GM12874 (cell line): ENCODE results near the gene LGR4.

Experiments
- TF ChIP-seq, protein P1 (sequence below): IDR thresholded peaks from 2 replicates; pipeline ENCODE4 v1.5.1; 2011; ENCODE audit warnings: low read depth, mild to moderate bottlenecking, control low read depth, low read length, moderate library complexity; ENCODE audit not compliant: insufficient read depth

Gene LGR4

DNA sequence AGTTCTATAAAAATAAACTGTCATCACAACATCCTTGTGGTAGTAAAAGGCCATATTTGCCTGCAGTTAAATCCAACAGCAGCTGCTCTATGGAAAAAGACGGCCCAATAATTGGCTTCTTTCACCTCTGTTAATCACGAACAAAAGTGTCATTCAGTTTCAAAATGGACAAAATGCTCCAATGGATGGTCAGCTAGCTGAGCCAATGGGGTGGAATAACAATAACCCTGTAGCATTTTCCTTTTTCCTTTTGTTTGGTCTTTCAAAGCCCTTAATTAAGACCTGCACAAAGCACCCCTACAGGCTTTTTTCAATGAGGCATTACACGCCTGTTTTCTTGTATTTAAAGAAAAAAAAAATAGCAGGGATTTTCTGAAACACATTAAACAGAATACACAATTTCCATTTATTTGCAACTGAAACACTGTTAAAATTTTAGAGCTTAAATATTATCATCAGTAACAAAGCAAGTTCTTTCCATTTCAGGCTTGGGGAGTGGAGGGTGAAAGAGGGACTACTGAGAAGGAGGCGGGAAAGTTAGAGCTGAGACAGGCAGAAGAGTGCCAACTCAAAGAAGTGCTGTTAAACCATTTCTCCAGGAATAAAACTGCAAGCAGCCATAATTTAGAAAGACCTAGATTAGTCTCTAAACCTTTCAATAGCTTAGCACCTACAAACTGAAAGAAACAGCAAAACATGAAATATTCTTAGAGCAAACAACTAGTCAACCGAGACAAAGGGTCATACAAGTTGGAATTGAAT lies 28.7 kb downstream of the LGR4 start:
- TF ChIP-seq, protein P1, sequence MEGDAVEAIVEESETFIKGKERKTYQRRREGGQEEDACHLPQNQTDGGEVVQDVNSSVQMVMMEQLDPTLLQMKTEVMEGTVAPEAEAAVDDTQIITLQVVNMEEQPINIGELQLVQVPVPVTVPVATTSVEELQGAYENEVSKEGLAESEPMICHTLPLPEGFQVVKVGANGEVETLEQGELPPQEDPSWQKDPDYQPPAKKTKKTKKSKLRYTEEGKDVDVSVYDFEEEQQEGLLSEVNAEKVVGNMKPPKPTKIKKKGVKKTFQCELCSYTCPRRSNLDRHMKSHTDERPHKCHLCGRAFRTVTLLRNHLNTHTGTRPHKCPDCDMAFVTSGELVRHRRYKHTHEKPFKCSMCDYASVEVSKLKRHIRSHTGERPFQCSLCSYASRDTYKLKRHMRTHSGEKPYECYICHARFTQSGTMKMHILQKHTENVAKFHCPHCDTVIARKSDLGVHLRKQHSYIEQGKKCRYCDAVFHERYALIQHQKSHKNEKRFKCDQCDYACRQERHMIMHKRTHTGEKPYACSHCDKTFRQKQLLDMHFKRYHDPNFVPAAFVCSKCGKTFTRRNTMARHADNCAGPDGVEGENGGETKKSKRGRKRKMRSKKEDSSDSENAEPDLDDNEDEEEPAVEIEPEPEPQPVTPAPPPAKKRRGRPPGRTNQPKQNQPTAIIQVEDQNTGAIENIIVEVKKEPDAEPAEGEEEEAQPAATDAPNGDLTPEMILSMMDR: no peak

DNA sequence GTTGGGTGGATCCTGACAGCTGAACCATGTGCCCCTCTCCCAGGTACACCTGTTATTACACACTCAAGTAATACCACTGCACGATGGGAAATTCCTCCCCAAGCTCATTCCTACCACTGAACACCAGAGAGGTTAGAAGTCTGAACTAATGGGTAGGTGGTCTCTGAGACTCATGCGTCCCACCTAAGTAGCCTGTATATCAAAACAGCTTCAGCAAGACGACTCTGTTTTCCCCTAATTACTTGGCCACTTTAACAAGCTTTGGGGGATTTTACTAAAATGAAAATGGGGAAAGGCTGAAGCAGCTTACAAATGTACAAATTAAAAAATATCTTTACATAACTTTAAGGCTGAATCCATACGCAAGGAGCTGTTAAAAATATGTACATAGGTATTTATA lies 29.4 kb downstream of the LGR4 start:
- TF ChIP-seq, protein P1: no peak

DNA sequence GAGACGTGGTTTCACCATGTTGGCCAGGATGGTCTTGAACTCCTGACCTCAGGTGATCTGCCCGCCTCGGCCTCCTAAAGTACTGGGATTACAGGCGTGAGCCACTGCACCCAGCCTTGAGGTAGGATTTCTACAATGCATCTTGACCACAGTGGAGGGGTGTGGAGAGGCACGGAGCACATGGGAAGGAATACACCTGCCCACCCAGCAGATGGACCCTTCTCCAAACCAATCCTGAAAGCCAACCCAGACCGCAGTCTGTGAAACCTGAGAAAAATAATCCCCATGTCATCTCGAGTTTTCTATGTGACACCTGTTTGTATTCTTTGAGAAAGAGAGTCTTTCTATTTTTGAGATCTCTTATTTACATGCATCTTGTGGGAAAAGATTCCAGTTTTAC lies 32.5 kb downstream of the LGR4 start:
- TF ChIP-seq, protein P1: no peak

DNA sequence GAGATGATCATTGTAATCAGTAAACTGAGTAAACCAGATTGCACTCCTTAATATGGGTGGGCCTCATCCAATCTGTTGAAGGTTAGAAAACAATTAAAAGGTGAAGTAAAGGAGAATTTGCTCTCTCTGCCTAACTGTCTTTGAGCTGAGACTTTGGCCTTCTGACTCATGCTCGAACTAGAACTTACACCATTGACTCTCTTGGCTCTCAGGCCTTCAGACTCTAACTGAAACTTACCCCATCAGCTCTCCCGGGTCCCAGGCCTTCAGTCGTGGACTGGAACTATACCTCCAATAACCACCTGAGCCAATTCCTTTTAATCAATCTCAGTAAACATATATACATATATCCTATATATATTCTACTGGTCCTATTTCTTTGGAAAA lies 34.0 kb downstream of the LGR4 start:
- TF ChIP-seq, protein P1: no peak

DNA sequence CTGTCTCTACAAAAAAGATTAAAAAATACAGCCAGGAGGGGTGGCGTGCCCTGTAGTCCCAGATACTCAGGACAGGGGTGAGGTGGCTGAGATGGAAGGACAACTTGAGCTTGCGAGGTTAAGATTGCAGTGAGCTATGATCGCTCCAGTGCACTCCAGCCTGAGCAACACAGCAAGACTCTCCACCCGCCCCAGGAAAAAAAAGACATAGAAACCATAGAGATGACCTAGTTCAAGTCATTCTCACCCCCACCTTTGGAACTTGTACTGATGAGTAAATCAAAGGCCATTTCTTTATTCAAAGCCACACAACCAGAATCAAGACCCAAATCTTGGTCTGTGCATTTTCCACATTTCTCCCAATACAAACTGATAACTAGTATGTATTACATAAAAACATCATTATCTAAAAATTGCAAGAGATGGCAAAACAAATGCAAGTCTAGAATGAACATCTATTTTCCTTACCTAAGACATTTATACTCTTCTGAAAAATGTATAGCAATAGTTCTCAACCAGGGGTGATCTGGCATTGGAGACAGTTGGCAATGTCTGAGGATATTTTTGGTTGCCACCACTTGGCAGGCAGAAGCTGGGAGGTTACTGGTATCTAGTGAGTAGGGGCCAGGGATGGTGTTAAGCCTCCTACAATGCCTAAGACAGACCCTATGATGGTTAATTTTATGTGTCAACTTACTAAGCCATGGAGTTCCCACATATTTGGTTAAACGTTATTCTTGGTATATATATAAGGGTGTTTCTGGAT lies 34.6 kb downstream of the LGR4 start:
- TF ChIP-seq, protein P1: no peak

DNA sequence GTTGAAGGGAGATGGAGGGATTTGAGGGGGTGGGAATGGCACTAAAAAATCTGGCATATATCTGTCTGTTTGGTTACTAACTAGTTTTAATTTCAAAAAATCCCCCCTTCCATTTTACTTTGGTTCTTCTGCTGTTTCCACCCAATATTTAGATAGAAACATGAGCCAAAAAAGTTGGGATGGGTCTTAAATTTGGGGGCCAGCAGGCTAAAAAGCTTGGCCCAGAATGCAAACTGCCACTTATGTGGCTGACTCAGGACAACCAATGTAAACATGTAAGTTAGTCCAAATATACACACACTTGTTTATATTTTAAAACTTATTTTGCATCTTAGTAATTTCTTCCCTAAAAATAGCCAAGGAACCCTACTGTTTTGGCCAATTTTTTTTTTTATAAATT lies 35.7 kb downstream of the LGR4 start:
- TF ChIP-seq, protein P1: no peak

DNA sequence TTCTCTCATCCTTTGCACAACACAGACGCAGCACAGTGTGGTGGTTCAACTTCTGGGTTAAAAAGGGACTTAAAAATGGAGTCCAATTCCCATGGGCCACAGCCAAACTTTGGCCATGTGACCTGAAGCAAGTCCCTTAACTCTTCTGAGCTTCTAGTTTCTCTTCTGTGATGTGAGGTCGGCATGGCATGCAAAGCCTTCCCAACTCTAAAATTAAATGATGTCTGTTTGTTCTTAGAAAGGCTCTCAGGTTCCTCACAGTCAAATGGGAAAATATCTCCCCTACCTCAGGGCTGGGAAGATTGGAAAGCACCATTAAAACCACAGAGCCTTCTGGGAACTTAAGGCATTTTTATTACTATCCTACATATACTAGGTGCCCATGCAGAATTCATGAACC lies 38.8 kb downstream of the LGR4 start:
- TF ChIP-seq, protein P1: no peak
